ENCODE data around the gene DDX10.
A peak's percentile ranks its signal among the peaks of the same experiment; 100 is the strongest.

The DDX10 gene

GRCh38 chr11:108947654-108948570, 283.0 kb downstream of the DDX10 start:
- peak; percentile 56 for DNase-seq

- DNase-seq = peak; percentile 42
Observed at GRCh38 chr11:108958368-108959104, 293.7 kb downstream of the DDX10 start.

- DNase-seq = no peak
Observed at GRCh38 chr11:108959105-108959761, 294.4 kb downstream of the DDX10 start.

DNA sequence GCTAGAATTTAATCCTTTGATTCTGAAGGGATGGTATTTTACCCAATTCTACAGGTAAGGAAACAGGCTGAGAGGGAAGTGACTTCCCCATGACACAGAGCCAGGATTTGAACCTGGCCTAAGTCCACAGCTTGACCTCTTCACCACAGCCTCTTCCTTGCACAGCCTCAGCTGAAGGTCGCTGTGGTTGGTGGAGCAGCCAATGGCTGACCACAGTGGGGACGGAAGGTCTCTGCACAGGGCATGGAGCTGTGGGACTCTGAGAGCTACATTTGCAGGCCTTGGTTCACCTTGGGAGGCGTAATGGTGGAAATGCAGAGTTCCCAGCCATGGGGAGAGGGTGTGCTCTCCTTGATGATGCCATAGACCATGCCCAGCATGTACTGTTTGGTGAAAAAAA, 295.0 kb downstream of the DDX10 start:
- no peak for DNase-seq

DNA sequence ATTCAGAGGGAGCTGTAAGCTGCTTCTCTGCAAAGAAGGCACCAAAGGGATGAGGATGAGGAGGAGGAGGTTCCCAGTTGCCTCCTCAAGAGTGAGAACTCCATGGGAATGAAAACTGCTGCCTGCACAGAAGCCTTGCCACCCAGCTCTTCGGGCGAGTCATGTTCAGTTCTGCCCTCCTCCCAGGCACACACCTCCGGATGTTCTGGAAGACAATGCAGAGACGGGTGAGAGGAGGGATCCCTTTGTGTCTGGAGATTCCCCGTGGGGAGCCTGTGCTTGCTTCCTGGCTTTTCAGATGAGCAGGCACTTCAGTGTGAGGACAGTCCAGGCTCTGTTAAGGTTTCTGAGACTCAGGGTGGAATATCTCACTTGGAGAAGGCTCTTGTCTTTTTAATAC, 295.6 kb downstream of the DDX10 start:
- DNase-seq = no peak

DNA sequence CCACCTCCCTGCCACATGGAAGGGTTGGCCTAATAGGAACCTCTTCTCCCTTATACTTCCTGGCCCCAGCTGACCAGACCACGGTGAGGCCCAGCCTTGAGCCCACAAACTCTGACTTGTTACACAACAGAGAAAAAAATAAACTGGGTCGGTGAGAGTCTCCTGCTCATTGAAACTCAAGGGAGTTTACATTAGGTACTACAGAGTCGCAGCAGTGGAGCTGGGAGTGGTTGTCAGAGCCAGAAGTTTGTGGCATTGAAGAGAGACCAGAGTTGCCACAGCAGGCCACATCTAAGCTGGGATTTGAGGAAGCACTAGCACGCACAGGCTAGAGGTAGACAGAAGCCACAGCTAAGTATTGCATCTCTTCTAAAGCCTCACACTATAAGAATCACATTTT, 296.2 kb downstream of the DDX10 start:
- peak; percentile 35 for DNase-seq

DNA sequence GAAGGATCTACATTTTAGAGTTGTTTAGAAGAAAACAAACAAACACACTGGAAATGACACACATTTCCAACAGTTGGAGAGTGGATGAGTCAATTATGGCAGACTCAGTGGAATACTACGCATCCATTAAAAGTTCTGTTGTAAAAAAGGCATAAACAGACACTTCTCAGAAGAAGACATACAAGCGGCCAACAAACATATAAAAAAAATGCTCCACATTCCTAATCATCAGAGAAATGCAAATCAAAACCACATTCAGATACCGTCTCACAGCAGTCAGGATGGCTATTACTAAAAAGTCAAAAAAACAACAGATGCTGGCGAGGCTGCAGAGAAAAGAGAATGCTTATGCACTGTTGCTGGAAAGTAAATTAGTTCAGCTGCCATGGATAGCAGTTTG, 298.2 kb downstream of the DDX10 start:
- no peak for DNase-seq

GRCh38 chr11:108965306-108966001, 300.6 kb downstream of the DDX10 start:
- peak; percentile 18 for DNase-seq

DNA sequence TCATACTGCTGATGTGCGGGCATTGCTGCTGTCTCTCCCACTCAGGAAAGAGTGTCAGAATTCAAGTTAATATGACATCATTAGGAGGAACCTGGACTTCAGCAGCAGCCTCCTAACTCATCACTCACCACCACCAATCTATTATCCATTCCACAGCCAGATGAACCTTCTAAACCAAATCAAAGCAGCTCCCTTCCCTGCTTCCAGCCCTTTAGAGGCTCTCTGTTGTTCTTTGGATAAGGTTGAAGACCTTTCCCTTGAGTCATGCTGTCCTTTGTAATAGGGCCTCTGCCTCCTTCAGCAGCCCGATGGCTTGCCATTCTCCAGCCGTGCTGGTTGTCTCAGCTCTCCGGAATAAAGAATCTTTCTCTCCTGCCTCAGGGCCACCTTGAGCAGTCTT, 301.3 kb downstream of the DDX10 start:
- DNase-seq = no peak

GRCh38 chr11:108966978-108967377, 302.1 kb downstream of the DDX10 start:
- DNase-seq = no peak

DNA sequence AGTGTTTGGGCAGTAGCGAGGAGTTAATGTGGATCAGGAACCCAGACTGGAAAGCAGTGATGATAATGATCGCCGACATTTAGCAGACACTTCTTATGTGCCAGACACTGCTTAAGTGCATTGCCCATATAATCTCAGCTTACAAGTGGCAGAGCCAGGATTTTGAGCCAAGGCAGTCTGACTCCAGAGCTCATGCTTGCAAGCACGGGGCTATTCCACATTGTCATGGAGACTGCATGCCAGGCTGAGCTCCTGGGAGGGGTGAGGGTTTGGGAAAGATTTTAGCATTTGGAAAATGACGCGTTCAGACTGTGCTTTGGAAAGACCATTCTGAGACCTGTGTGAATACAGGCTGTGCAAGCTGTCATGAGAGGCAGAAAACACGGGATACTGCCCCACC, 302.7 kb downstream of the DDX10 start:
- DNase-seq = no peak

GRCh38 chr11:108970221-108970991, 305.5 kb downstream of the DDX10 start:
- DNase-seq = no peak

GRCh38 chr11:108973402-108974162, 308.7 kb downstream of the DDX10 start:
- no peak for DNase-seq

DNA sequence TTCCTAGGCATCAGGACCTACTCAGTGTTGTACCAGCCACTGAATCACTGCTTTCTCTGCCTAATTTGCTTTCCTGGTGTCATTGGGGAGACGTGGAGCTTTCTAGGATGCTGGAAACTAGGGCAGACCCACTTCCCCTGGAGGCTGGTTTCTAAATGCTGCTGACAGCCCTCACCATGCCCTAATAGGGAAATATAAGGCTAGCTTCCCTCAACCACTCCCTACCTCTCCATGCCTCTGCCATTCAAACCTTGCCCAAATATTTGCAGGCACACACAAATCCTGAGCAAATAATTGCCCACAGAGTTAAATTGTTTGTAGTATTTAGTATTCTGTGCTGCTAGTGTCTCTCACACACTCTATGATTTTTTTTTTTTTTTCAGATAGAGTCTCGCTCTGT, 310.2 kb downstream of the DDX10 start:
- no peak for DNase-seq

DNA sequence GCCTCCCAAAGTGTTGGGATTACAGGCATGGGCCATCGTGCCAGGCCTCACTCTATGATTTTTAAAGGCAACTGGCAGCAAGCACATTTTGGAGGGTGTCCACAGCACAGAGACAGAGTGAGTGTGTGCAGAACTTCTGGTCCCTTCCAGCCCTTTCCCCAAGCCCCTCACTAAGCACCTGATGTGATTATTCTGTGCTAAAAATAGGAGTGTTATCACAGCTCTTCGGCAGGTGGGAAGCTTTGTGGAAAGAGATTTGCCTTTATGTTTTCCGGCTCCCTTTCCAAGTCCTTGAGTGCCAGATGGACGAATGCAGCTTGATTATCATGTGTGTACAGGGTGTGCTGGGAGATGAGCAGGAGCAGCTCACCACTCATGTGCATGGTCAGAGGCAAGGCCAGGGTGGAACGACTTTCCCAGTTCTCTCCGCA, 310.8 kb downstream of the DDX10 start:
- no peak for DNase-seq

- DNase-seq = no peak
Observed at GRCh38 chr11:108983636-108984420, 319.0 kb downstream of the DDX10 start.

DNA sequence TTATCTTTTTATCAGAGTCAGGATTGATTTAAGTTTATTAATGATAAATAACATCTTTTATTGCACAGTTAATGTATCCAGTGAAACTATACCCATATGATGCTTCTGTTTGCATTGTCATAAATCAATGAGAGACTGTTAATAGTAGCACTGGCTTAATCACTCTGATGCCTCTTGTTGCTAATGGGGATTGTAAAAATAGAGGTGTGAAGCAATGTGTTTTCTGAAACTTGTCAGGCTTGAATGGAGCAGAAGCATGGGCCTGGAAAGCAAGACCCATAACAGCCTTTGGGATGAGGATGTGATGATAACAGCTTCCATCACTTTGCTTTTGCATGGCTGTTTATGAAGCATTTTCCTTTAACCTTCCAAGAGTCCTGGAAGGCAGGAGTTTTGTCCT, 319.7 kb downstream of the DDX10 start:
- DNase-seq = no peak

DNA sequence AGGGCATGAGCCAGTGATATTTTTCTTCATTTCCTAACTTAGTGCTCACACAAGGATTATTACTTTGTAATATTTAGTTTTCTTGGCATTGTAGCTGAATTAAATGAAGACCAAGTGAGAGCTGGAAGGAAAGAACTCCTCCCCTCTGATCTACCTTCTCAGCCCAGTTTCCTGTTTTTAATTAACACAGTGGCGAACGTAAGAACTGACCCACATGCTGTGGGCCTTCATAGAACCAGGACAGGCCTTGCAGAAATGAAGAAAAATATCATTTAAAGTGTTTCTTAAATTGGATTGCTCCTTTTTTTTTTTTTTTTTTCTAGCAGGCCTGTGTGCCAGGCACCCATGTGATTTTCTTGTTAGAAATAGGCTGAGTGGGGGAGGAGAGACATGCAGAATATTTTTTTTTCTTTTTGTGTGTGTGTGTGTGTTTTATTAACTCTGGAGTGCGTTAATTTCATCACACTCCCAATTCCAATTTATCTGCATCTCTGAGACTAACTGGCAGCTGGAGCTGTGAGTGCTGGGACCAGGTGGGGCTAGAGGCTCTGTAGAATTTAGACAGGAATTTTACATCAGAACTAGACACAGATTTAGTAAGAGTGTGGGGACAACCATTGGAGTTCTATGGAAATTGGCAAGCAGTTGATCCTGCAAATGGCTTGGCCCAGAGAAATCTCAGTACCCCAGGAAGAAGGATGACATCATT, 320.5 kb downstream of the DDX10 start:
- DNase-seq = no peak

DNA sequence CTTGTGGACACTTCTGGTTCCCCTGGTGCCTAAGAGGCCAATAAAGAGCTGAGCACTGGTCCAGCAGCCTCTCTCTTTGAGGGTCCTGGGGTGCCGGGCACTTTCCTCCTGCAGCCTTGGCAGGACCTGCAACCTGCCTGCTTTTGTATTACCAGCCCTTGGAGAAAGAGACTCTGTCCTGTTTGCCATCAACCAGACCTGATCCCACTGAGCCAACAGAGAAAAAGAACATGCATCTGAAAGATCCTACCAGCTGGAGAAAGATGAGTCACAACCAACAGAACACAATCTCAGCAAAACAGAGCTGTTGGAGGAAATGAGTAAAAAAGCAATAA, 321.0 kb downstream of the DDX10 start:
- DNase-seq = no peak
